SH-SY5Y (cell line): Measurements from ENCODE around the gene SECTM1.

Experiments used
- GATA2 ChIP-seq: IDR thresholded peaks from 2 replicates; pipeline ENCODE4 v1.6.1; 2011; ENCODE audit warnings: mild to moderate bottlenecking, low read depth, low read length
- GATA3 ChIP-seq: IDR thresholded peaks from 2 replicates; pipeline ENCODE4 v1.6.1; 2011; ENCODE audit warnings: low read depth, mild to moderate bottlenecking, low read length, moderate library complexity

The SECTM1 gene

DNA sequence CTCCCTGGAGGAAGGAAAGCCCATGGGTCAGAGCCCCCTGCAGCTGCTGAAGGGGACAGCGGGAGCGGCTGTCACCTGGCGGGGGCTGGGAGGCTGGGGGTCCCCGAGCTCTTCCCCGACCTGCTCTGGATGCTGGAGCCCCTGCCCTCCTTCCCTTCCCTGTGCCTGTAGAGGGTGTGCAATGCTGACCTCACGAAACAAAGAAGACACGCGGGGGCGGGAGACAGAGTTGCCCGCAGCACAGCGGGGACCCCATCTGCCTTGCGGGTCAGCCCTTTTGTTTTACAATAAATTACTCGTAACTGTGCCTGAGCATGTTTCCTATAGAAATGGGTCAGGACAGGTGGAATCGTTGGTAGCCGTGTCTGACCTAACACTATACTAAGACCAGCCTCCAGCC is 6.3 kb downstream of the SECTM1 start:
- TF ChIP-seq GATA3, result no peak
- no peak for TF ChIP-seq GATA2

DNA sequence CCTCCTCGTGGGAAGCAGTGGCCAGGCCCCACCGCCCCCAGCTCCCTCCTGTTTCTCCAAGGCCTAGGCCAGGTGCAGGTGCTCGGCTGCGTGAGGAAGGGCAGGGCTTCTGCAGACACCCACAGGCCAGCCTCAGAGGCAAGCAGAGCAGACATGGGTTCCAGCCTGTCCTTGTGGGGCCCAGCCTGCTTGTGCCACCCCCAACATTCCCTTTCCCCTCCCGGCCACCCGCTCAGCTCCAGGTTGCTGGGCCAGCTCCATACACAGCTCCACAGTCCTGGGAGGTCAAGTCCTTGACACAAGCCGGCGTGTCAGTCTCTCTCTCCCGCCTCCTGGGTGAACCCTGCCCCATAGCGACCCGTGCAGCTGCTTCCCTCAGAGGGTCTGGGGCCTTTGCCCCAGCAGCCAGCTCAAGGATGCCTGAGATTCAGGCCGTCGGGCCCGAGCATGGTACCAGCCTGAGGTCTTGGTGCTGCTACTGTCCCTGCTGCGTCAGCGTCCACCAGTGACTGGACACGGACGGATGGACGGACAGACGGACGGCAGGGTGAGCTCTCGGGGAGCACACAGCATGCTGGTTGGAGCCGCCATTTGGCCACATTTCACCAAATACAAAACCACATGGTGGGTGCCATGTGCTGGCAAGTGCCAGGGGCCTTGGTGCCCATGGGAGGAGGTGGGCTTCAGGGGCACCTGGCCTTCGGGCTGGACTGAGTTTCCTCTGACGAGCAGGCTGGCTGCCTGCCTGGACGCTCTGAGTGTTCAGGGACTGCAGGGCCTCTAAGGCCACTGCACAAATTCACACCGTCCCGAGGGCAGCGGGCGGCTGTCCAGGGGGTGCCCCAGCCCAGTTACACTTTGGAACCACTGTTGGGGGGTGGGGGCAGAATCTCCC is 8.0 kb downstream of the SECTM1 start:
- no peak for TF ChIP-seq GATA3
- TF ChIP-seq GATA2, result no peak

DNA sequence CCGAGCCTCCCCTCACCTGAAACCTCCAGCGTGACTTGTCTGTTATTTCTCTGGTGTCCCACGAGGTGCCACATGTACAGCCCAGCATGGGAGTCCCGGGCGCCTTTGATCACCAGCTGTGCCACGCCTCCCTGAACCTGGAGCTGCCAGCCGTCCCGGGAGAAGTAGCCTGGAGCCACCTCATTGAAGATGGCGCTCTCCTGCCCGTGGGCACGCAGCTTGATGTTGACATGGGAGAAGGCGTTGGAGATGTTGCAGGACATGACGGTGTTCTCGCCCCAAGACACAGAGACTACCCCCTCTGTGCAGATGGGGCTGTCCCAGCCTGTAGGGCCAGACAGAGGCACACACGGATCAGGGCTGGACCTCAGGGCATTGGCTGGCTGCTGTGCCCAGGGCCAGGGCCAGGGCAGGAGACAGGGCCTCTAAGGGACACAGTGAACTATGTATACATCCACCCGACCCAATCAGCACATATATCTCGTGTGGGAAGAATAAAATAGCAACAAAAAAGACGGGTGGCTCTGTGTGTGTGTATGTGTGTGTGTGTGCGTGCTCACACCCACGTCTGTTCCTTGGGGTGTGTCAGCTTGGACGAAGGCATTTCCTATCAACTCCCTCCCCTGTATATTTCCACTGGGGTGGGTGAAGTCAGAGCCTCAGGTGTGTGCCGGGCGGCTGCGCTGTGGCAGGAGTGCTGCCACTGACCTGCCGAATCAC is 8.8 kb downstream of the SECTM1 start:
- TF ChIP-seq GATA3, result no peak
- TF ChIP-seq GATA2, result no peak

DNA sequence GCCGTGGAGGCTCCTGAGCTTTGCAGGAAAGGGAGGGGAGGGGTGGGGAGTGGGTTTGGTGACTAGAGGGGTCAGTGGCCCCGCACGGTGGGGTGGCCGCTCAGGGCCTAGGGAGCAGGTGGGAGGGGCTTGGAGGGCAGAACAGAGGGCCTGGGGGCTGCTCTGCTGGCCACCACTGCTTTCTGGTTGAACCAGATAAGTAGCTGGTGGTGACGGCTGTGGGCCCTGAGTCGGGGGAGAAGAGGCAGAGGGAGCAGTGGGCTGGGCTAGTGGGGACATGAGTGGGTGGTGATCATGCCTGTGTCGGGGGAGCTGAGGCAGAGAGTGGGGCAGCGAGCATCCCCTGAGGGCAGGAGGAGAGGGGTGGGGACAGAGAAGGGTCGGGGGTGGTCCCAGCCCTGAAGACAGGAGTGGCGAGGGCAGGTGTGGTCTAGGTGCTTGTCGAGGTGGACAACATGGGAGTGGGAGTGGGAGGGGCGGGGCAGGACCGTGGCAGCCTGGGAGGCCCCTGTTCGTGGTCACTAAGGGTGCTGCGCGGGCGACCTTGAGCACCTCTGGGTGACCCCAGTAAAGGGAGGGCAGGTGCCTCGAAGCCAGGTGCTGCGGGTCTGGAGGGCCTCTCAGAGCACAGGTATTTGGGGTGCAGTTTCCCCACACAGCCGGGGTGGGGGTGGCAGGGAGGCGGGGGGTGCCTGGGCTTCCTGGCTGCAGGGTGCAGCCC is 9.9 kb downstream of the SECTM1 start:
- no peak for TF ChIP-seq GATA3
- no peak for TF ChIP-seq GATA2

DNA sequence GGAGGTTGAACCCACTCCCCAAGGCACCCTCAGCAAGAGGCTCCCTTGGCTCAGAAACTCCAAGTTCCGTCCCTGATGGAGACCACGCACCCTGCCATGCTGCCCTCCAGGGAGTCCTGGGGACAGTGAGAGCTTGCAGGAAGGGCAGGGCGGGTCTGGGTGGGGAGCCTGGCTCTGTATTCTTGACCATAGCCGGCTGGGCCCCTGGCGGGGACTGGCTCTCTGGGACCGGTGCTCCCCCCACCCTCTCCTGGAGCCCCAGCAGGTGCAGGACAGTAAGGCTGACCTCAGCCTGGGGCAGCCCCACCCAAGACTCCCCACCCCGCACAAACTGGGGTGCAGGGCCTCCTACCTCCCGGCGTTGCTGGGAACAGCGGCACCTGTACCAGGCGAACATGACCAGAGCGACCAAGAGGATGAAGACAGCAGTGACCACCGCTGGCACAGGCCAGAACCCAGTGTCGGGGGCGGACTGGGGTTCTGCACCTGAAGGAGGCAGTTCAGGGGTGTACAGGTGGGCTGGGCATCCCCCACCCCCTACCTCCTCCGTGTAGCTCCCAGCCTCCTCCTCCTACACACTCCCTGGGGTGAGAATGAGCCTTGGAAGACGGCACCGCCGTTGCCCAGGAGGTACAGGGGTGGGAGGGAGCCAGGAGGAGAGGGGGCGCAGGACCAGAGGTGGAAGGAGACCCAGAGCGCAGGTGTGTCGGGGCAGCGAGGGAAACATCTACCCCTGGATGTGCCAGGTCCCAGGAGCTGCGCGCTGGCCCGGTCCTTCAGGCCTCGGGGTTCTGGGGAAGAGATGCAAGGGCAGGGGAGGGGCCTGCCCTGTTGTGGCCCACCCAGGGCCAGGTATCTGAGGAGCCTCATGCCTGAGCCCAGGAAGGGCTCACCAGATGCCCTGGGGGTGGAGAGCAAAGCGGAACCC is 10.8 kb downstream of the SECTM1 start:
- TF ChIP-seq GATA3, result no peak
- no peak for TF ChIP-seq GATA2

DNA sequence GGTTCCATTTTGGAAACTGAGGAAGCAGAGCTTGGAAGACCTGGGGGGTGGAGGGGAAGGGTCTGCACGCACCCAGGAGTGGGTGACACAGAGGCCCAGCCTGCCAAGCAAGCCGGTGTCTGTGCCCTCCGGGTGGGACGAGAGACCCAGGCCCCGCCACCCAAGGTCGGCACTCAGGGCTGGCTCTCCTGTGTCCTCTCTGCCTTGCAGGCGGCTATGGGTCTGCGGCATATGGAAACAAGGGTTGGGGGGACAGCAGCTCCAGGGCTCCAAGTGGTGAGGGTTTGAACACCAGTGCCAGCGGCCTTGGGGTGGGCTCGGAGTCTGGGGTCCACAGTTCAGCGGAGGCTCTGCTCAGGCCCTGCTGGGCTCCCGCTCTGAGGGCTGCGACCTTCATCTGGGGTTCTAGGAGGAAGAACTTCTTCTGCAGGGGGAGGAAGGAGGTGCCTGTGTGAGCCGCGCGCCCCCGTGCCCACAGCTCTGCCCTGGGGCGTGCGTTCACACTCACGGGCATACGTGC is 11.6 kb downstream of the SECTM1 start:
- TF ChIP-seq GATA2, result no peak

DNA sequence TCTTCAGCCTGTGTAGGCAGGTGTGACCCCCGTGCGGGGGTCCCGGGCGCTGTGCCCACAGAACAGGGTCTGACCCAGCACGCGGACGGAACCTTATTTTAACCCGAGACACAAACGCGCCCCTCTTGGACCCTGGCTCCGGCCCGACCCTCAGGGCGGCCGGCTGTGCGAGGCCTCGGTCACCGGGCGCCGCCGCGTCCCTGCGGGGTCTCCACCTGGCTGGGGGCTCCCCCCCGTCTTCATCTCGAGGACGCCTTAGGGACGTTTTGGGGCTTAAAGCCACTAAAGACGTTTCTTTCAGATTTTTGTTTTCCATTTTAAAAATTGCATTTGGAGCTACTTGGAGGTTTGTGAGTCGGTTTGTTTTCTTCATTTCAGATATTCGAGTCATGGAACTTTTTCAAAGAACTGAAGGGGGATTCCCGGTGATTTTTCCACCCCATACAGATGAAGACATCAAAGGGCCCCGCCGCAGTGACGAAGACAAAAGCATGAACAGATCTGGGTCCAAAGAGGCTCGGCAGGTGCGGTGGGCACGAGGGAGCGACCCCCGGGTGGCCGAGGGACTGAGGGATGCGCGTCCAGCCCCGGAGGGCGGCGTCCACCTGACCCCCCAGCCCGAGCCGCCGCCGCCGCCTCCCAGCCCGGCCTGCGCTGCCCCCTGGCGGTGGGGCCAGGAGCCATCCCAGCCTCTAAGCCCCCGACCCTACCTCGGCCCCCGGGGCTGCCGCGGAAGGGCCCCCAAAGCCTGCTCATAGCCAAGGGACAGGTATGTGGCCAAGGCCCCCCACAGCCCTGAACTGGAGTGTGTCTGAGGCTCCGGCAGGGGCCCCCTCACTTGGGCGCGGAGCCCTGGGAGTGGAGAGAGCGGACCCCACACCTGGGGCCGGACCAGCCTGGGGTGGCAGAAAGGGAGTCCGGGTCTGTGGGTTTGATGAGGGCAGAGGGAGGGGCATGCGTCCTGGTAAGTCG is 12.3 kb downstream of the SECTM1 start:
- TF ChIP-seq GATA2 (no peak), GATA3 (no peak)

DNA sequence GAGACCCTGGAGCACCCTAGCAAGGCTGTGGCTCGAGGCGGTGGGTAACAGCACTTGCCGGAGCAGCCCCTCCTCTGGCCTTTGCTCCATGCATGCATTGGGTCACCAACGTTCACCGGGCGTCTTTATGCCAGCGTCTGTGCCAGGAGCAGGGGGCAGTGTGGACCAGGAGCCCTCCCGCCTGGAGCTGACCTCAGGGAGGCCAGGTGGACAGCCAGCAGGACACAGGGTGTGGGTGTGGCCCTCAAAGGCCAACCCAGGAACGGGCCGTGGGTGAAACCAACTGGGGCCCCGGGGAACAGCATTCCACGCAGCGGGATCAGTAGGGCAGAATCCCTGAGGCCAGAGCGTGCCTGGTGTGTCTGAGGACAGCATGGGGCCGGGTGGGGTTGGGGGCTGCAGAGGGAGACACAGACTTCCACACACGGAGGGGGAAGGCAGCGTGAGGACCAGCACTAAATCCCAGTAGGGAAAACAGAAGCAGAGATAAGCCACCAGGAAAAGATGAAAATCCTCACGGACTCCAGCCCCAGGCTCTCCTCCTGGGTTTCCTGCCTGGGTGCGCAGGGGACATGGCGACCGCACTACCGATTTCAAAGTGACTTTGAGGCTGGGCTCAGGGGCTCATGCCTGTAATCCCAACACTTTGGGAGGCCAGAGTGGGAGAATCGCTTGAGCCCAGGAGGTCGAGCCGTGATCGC is 13.3 kb downstream of the SECTM1 start:
- no peak for TF ChIP-seq GATA3
- no peak for TF ChIP-seq GATA2

DNA sequence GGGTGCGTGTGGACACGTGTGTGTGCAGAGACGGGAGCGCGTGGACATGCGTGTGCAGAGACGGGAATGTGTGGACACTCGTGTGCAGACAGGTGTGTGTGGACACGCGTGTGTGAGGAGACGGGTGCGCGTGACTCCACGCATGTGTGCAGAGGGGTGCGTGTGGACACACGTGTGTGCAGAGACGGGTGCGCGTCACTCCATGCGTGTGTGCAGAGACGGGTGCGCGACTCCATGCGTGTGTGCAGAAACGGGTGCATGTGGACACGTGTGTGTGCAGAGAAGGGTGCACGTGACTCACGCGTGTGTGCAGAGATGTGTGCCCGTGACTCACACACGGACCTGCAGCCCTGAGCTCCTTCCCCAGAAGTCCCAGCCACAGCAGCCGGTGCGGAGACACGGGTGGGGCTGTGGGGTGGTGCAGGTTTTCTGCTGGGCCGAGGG is 13.9 kb downstream of the SECTM1 start:
- TF ChIP-seq GATA3 (no peak), GATA2 (no peak)

DNA sequence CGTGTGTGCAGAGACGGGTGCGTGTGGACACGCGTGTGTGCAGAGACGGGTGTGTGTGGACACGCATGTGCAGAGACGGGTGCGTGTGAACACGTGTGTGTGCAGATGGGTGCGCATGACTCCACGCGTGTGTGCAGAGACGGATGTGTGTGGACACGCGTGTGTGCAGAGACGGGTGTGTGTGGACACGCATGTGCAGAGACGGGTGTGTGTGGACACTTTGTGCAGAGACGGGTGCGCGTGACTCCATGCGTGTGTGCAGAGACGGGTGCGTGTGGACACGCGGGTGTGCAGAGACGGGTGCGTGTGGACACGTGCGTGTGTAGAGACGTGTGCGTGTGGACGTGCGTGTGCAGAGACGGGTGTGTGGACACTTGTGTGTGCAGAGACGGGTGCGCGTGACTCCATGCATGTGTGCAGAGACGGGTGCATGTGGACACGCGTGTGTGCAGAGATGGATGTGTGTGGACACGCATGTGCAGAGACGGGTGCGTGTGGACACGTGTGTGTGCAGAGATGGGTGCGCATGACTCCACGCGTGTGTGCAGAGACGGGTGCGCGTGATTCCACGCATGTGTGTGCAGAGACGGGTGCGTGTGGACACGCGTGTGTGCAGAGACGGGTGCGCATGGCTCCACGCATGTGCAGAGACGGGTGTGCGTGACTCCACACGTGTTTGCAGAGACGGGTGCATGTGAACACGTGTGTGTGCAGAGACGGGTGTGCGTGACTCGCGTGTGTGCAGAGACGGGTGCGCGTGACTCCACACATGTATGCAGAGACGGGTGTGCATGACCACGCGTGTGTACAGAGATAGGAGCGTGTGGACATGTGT is 14.6 kb downstream of the SECTM1 start:
- TF ChIP-seq GATA3 (no peak), GATA2 (no peak)

DNA sequence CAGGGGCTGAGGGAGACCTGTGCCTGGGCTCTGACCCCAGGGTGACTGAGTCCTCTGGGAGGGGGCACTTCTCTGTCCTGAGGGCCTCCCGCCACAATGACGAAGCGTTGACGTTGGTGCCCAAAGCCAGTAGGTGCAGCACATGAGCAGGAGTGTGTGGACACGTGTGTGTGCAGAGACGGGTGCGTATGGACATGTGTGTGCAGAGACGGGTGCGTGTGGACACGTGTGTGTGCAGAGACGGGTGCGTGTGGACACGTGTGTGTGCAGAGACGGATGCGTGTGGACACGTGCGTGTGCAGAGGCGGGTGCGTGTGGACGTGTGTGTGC is 15.4 kb downstream of the SECTM1 start:
- TF ChIP-seq GATA2 (no peak), GATA3 (no peak)
